Hepatocyte (in vitro differentiated cells): ENCODE measurements around the gene ANO2. TPM values are rescaled to one million over a fixed set of nuclear protein-coding genes. Genes with fewer than 3 reads are reported as not detected.

Source experiments
- DNase-seq: peaks from one replicate; pipeline ENCODE4 v3.0.0-alpha.2; 2016; ENCODE audit warnings: low spot score
- H2AFZ ChIP-seq: fragments of 200-600 bp; sonication (generic); 2 replicates; pipeline ENCODE4 v1.6.0; 2016; ENCODE audit warnings: antibody characterized with exemption, mild to moderate bottlenecking
- H3K27ac ChIP-seq: fragments of 200-600 bp; sonication (generic); 2 replicates; pipeline ENCODE4 v1.5.1; 2016; ENCODE audit warnings: mild to moderate bottlenecking
- H3K27me3 ChIP-seq: fragments of 200-600 bp; sonication (generic); 2 replicates; pipeline ENCODE4 v1.6.1; 2016
- H3K36me3 ChIP-seq: fragments of 200-600 bp; sonication (generic); replicated peaks from 2 replicates; pipeline ENCODE4 v1.5.1; 2016; ENCODE audit warnings: low read depth; ENCODE audit not compliant: insufficient read depth
- H3K4me1 ChIP-seq: fragments of 200-600 bp; sonication (generic); 2 replicates; pipeline ENCODE4 v1.5.1; 2016; ENCODE audit warnings: mild to moderate bottlenecking, moderate library complexity; ENCODE audit not compliant: insufficient read depth
- H3K4me2 ChIP-seq: fragments of 200-600 bp; sonication (generic); 2 replicates; pipeline ENCODE4 v1.6.0; 2016
- H3K4me3 ChIP-seq: fragments of 200-600 bp; sonication (generic); 2 replicates; pipeline ENCODE4 v1.5.1; 2016; ENCODE audit warnings: mild to moderate bottlenecking
- H3K79me2 ChIP-seq: fragments of 200-600 bp; sonication (generic); 2 replicates; pipeline ENCODE4 v1.6.0; 2017; ENCODE audit warnings: mild to moderate bottlenecking
- H3K9me2 ChIP-seq: fragments of 200-600 bp; sonication (generic); replicated peaks from 2 replicates; pipeline ENCODE4 v1.6.0; 2017; ENCODE audit warnings: mild to moderate bottlenecking; ENCODE audit not compliant: insufficient read depth
- H3K9me3 ChIP-seq: fragments of 200-600 bp; sonication (generic); 2 replicates; pipeline ENCODE4 v1.5.1; 2016; ENCODE audit warnings: low read depth, mild to moderate bottlenecking
- H4K20me1 ChIP-seq: fragments of 200-600 bp; sonication (generic); 2 replicates; pipeline ENCODE4 v1.6.0; 2016; ENCODE audit warnings: mild to moderate bottlenecking; ENCODE audit not compliant: insufficient read depth, poor library complexity, severe bottlenecking
- CTCF ChIP-seq: fragments of 200-600 bp; sonication (generic); IDR thresholded peaks from 2 replicates; pipeline ENCODE4 v1.5.1; 2016; ENCODE audit warnings: antibody characterized with exemption, mild to moderate bottlenecking; ENCODE audit not compliant: poor library complexity
- EZH2 ChIP-seq: fragments of 200-600 bp; sonication (generic); IDR thresholded peaks from 2 replicates; pipeline ENCODE4 v1.6.1; 2016; ENCODE audit warnings: antibody characterized with exemption, mild to moderate bottlenecking, borderline replicate concordance
- EZH2phosphoT487 ChIP-seq: fragments of 200-600 bp; sonication (generic); IDR thresholded peaks from one replicate; pipeline ENCODE4 v1.6.1; 2018; ENCODE audit warnings: antibody characterized with exemption, mild to moderate bottlenecking, low read depth, moderate library complexity; ENCODE audit not compliant: unreplicated experiment, severe bottlenecking
- WGBS: methylation state at CpG from one replicate; pipeline ENCODE4 v1.1.6; 2016; ENCODE audit warnings: low lambda C conversion rate; ENCODE audit errors: missing lambda C conversion rate; 5-methylcytosine and 5-hydroxymethylcytosine counted together
- polyA plus RNA-seq: library from polyadenylated mRNA; unstranded; fragments of >200 nt; fragmentation: Nextera tagmentation; extraction: Ambion mirVana; gene quantifications from 2 replicates; pipeline ENCODE4 v1.2.1, GENCODE V29; 2016
- total RNA-seq: library from RNA; depleted of rRNA; stranded (reverse); fragments of >200 nt; gene quantifications from 2 replicates; pipeline ENCODE4 v1.2.3, GENCODE V29; 2014

Gene ANO2
- total and polyA plus RNA-seq, 2 experiments from 2014 or later, result 1.0 to 1.9 TPM

GRCh38 chr12:5656836-5657235 lies 288.2 kb downstream of the ANO2 start:
- TF ChIP-seq EZH2 (no peak), CTCF (no peak), EZH2phosphoT487 (no peak)
- no peak overlapping the region for H3K27ac ChIP-seq

GRCh38 chr12:5655120-5655519 lies 289.9 kb downstream of the ANO2 start:
- Histone ChIP-seq H3K27me3 (no peaks in the 10 kb centered on the region), H2AFZ (no peak overlapping the region), H4K20me1 (no peaks in the 10 kb centered on the region), H3K79me2 (no peaks in the 10 kb centered on the region), H3K9me3 (no peaks in the 10 kb centered on the region), H3K4me1 (no peaks in the 10 kb centered on the region), H3K9me2 (no peaks in the 10 kb centered on the region), H3K4me3 (no peak overlapping the region), H3K4me2 (no peak overlapping the region), H3K27ac (no peak overlapping the region), H3K36me3 (no peaks in the 10 kb centered on the region)
- WGBS, result 75% methylated on average over 3 of the region's 3 CpGs
- DNase-seq, result no peak
- TF ChIP-seq CTCF, result no peak
- no peak for TF ChIP-seq EZH2phosphoT487
- no peak for TF ChIP-seq EZH2

More at GRCh38 chr12:5656836-5657235, 288.2 kb downstream of the ANO2 start:
- H3K27me3 ChIP-seq, result no peaks in the 10 kb centered on the region
- H3K4me2 ChIP-seq, result no peak overlapping the region
- no peak overlapping the region for H3K4me3 ChIP-seq
- H2AFZ ChIP-seq, result no peak overlapping the region
- H3K36me3 ChIP-seq, result no peaks in the 10 kb centered on the region
- no peaks in the 10 kb centered on the region for H3K9me3 ChIP-seq
- DNase-seq, result no peak
- no peaks in the 10 kb centered on the region for H4K20me1 ChIP-seq
- WGBS, result 70% methylated on average over 4 of the region's 4 CpGs
- H3K4me1 ChIP-seq, result no peaks in the 10 kb centered on the region
- H3K79me2 ChIP-seq, result no peaks in the 10 kb centered on the region
- no peaks in the 10 kb centered on the region for H3K9me2 ChIP-seq

GRCh38 chr12:5654019-5654418 lies 291.0 kb downstream of the ANO2 start:
- TF ChIP-seq EZH2 (no peak), EZH2phosphoT487 (no peak), CTCF (no peak)
- DNase-seq, result no peak
- H3K4me2 ChIP-seq, result no peak overlapping the region
- H3K27me3 ChIP-seq, result no peaks in the 10 kb centered on the region
- H2AFZ ChIP-seq, result no peak overlapping the region
- H4K20me1 ChIP-seq, result no peaks in the 10 kb centered on the region
- no peaks in the 10 kb centered on the region for H3K9me2 ChIP-seq
- no peak overlapping the region for H3K27ac ChIP-seq
- no peaks in the 10 kb centered on the region for H3K4me1 ChIP-seq
- H3K4me3 ChIP-seq, result no peak overlapping the region
- no peaks in the 10 kb centered on the region for H3K36me3 ChIP-seq
- H3K79me2 ChIP-seq, result no peaks in the 10 kb centered on the region
- no peaks in the 10 kb centered on the region for H3K9me3 ChIP-seq

- no peak overlapping the region for H3K27ac ChIP-seq
- peaks cover 5% of the 10 kb centered on the region for H3K4me1 ChIP-seq
- 56% methylated on average over 1 of the region's 1 CpG for WGBS
- H3K79me2 ChIP-seq, result no peaks in the 10 kb centered on the region
- no peak overlapping the region for H2AFZ ChIP-seq
- no peaks in the 10 kb centered on the region for H4K20me1 ChIP-seq
- H3K27me3 ChIP-seq, result no peaks in the 10 kb centered on the region
- no peak overlapping the region for H3K4me3 ChIP-seq
- H3K4me2 ChIP-seq, result no peak overlapping the region
- no peak for DNase-seq
- H3K9me3 ChIP-seq, result no peaks in the 10 kb centered on the region
- TF ChIP-seq CTCF, result no peak
- TF ChIP-seq EZH2, result no peak
- TF ChIP-seq EZH2phosphoT487, result no peak
- no peaks in the 10 kb centered on the region for H3K9me2 ChIP-seq
- no peaks in the 10 kb centered on the region for H3K36me3 ChIP-seq
Measured at GRCh38 chr12:5650829-5651461, 294.1 kb downstream of the ANO2 start.
